ENCODE data around the gene IFIT5.
A peak's percentile ranks its signal among the peaks of the same experiment; 100 is the strongest.
"Not testable (repeated sequence)": the region's sequence is repeated elsewhere in the genome, so short reads cannot be mapped to it uniquely, and the experiment has no call there.

Gene IFIT5

GRCh38 chr10:89438525-89438924 lies 24.2 kb downstream of the IFIT5 start:
- DNase-seq: no peak

GRCh38 chr10:89440226-89441009 lies 26.1 kb downstream of the IFIT5 start:
- no peak for DNase-seq

GRCh38 chr10:89442289-89442688 lies 27.9 kb downstream of the IFIT5 start:
- no peak for DNase-seq

- DNase-seq: not testable (repeated sequence)
These were observed 30.5 kb downstream of the IFIT5 start for GRCh38 chr10:89444819-89445218.

- no peak for DNase-seq
These were observed 36.5 kb downstream of the IFIT5 start for GRCh38 chr10:89450901-89451300.

GRCh38 chr10:89452193-89452592 lies 37.8 kb downstream of the IFIT5 start:
- no peak for DNase-seq

GRCh38 chr10:89454561-89455347 lies 40.4 kb downstream of the IFIT5 start:
- DNase-seq: no peak

- peak; percentile 85 for DNase-seq
These were observed 43.9 kb downstream of the IFIT5 start for GRCh38 chr10:89458291-89458690.

- DNase-seq: peak; percentile 48
These were observed 44.4 kb downstream of the IFIT5 start for GRCh38 chr10:89458784-89459183.

- DNase-seq: no peak
These were observed 49.6 kb downstream of the IFIT5 start for GRCh38 chr10:89463846-89464537.

- no peak for DNase-seq
These were observed 50.8 kb downstream of the IFIT5 start for GRCh38 chr10:89465196-89465595.

- peak; percentile 43 for DNase-seq
These were observed 52.2 kb downstream of the IFIT5 start for GRCh38 chr10:89466599-89467035.

GRCh38 chr10:89468191-89468965 lies 54.0 kb downstream of the IFIT5 start:
- DNase-seq: no peak

GRCh38 chr10:89469517-89469916 lies 55.1 kb downstream of the IFIT5 start:
- DNase-seq: no peak
